B cell (primary cell): Measurements from ENCODE around the gene HS2ST1. TPM values are rescaled to one million over a fixed set of nuclear protein-coding genes. Genes with fewer than 3 reads are reported as not detected.

Experiments used
- ATAC-seq: fragments of 200-7000 bp; cut with Tn5 transposase; one replicate; pipeline ENCODE4 v1.10.0; 2021; ENCODE audit warnings: low read depth, mild to moderate bottlenecking, moderate number of reproducible peaks, moderate library complexity
- CTCF ChIA-PET: fragments of 350-600 bp; sonication (Branson Sonifier 250); formaldehyde crosslinking; loops from one replicate; lab custom pipeline; 2021; ENCODE audit warnings: antibody characterized with exemption, inconsistent platforms; lab: Charles Lee
- POLR2A ChIA-PET: fragments of 350-600 bp; sonication (Branson Sonifier 250); formaldehyde crosslinking; loops from one replicate; lab custom pipeline; 2021; ENCODE audit warnings: antibody characterized with exemption; lab: Charles Lee
- DNase-seq: peaks from one replicate; pipeline ENCODE4 v3.0.0; 2013
- H2AFZ ChIP-seq: 2 replicates; pipeline ENCODE4 v1.6.1; 2012; ENCODE audit warnings: mild to moderate bottlenecking, low read depth, low read length; ENCODE audit not compliant: insufficient read depth, poor library complexity, severe bottlenecking
- H3K27ac ChIP-seq, 2 donors: 1 replicate in 1 of 2; 2 replicates in 1 of 2; pipeline ENCODE4 v1.5.1; 2012 to 2013; ENCODE audit warnings: low read length in 2 of 2, mild to moderate bottlenecking in 2 of 2, moderate library complexity in 1 of 2
- H3K27me3 ChIP-seq, 4 experiments: fragments of 200-600 bp in 1 of 4; sonication (generic) in 1 of 4; replicated peaks in 1 of 4; 1 replicate in 2 of 4; 2 replicates in 2 of 4; pipeline versions ENCODE4 v1.6.1 to v1.7.0; 2013 to 2016; ENCODE audit warnings: low read length in 3 of 4, mild to moderate bottlenecking in 2 of 4, mixed read lengths in 1 of 4, moderate library complexity in 1 of 4; ENCODE audit not compliant: insufficient read depth in 4 of 4, control insufficient read depth in 3 of 4; ENCODE audit errors: control extremely low read depth in 1 of 4
- H3K36me3 ChIP-seq, 2 experiments: replicated peaks in 1 of 2; 1 replicate in 1 of 2; 2 replicates in 1 of 2; pipeline versions ENCODE4 v1.6.1 to v1.7.1; 2013; ENCODE audit warnings: low read length in 1 of 2; ENCODE audit not compliant: insufficient read depth in 2 of 2, control insufficient read depth in 1 of 2; ENCODE audit errors: control extremely low read depth in 1 of 2, extremely low read depth in 1 of 2
- H3K4me1 ChIP-seq, 2 donors: fragments of 200-600 bp in 1 of 2; sonication (generic) in 1 of 2; 1 replicate in 1 of 2; 2 replicates in 1 of 2; pipeline versions ENCODE4 v1.5.1 to v1.6.1; 2013 to 2017; ENCODE audit warnings: low read length in 2 of 2; ENCODE audit not compliant: control insufficient read depth in 2 of 2, insufficient read depth in 2 of 2
- H3K4me2 ChIP-seq: replicated peaks from 2 replicates; pipeline ENCODE3; 2012; ENCODE audit warnings: mild to moderate bottlenecking, low read depth, low read length; ENCODE audit not compliant: poor library complexity, severe bottlenecking
- H3K4me3 ChIP-seq, 5 experiments: fragments of 200-600 bp in 1 of 5; sonication (generic) in 1 of 5; 1 replicate in 3 of 5; 2 replicates in 2 of 5; pipeline versions ENCODE4 v1.5.1 to v1.7.0; 2011 to 2016; ENCODE audit warnings: low read length in 4 of 5, mild to moderate bottlenecking in 4 of 5, low read depth in 2 of 5, control low read depth in 1 of 5, moderate library complexity in 1 of 5; ENCODE audit not compliant: insufficient read depth in 1 of 5; ENCODE audit errors: control extremely low read depth in 1 of 5, extremely low read depth in 1 of 5
- H3K79me2 ChIP-seq: fragments of 200-600 bp; sonication (generic); one replicate; pipeline ENCODE4 v1.6.0; 2016; ENCODE audit warnings: low read length; ENCODE audit not compliant: control insufficient read depth, insufficient read depth
- H3K9ac ChIP-seq: fragments of 200-600 bp; sonication (generic); 2 replicates; pipeline ENCODE4 v1.6.1; 2017; ENCODE audit warnings: mild to moderate bottlenecking, low read length, moderate library complexity
- H3K9me3 ChIP-seq, 3 donors: one replicate each; pipeline versions ENCODE4 v1.6.1 to v1.7.1; 2013; ENCODE audit warnings: low read length in 2 of 3; ENCODE audit not compliant: control insufficient read depth in 2 of 3, insufficient read depth in 1 of 3; ENCODE audit errors: control extremely low read depth in 1 of 3
- H4K20me1 ChIP-seq: 2 replicates; pipeline ENCODE4 v1.6.0; 2012; ENCODE audit warnings: mild to moderate bottlenecking, low read length; ENCODE audit not compliant: insufficient read depth, control insufficient read depth, poor library complexity, severe bottlenecking
- H3K27ac Mint-ChIP-seq: one replicate; pipeline ENCODE4 v1.8.0; 2021; ENCODE audit warnings: mixed read lengths
- H3K27me3 Mint-ChIP-seq: one replicate; pipeline ENCODE4 v1.8.0; 2021; ENCODE audit warnings: mixed read lengths
- H3K4me1 Mint-ChIP-seq: one replicate; pipeline ENCODE4 v1.8.0; 2021; ENCODE audit warnings: mixed read lengths
- H3K4me3 Mint-ChIP-seq: one replicate; pipeline ENCODE4 v1.8.0; 2021; ENCODE audit warnings: mixed read lengths
- H3K9me3 Mint-ChIP-seq: one replicate; pipeline ENCODE4 v1.8.0; 2022; ENCODE audit warnings: mixed read lengths; ENCODE audit not compliant: insufficient read depth
- EZH2 ChIP-seq: IDR thresholded peaks from 2 replicates; pipeline ENCODE4 v1.6.1; 2012; ENCODE audit warnings: borderline replicate concordance, low read depth, mild to moderate bottlenecking, moderate library complexity, low read length; ENCODE audit not compliant: insufficient read depth, poor library complexity, severe bottlenecking
- WGBS: methylation state at CpG from one replicate; pipeline ENCODE4 v1.1.5; 2013; ENCODE audit warnings: missing lambda C conversion rate; ENCODE audit not compliant: insufficient coverage; 5-methylcytosine and 5-hydroxymethylcytosine counted together
- intact Hi-C: fragments of 100-400 bp; cut with micrococcal nuclease; formaldehyde crosslinking; loops from one replicate; pipeline ENCODE4 v1.10.0; 2022
- polyA plus RNA-seq: library from polyadenylated mRNA; depleted of rRNA; stranded (reverse); fragments of >200 nt; gene quantifications from 2 replicates; pipeline ENCODE4 v1.2.3, GENCODE V29; 2012
- total RNA-seq, 2 donors: library from RNA; stranded (reverse); fragments of 120-200 nt in 1 of 2; gene quantifications; 1 replicate in 1 of 2; 2 replicates in 1 of 2; pipeline versions ENCODE4 v1.2.3 to v1.2.4, GENCODE V29; 2013 to 2022
- TF ChIP-seq, protein P1 (sequence below): fragments of 200-600 bp; IDR thresholded peaks from one replicate; pipeline ENCODE4 v1.8.0; 2022; ENCODE audit warnings: antibody characterized with exemption, mild to moderate bottlenecking

The HS2ST1 gene
- total and polyA plus RNA-seq, 2 donors (not counting 1 experiment from before 2014, with no cell fraction given) = 3.0 to 16.9 TPM

DNA sequence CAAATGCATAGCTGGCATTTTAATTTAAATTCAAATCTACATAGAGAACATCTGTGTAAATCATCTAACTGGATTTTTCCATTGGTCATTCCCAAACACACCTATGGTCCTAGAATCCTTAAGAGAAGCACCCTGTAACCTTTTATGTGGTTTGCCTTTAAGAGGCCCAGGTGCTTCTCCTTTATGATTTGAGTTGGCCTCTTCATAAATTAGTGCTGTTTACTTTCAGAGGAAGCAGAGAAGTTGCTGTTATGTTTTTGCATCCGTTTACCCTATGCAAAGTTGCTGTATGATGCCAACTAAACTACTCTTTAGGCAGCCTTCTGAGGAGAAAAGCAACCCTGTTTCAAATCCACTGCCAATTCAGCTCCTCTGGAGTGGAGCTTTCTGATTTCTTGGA is 193.8 kb downstream of the HS2ST1 start:
- ChIA-PET CTCF (interaction anchor here (1.6 kb wide), 1 partner anchor 11 kb away, joined by 3 read pairs; no protein-coding TSS in a partner anchor), POLR2A (no interaction called here)
- no peak overlapping the region for H3K4me2 ChIP-seq
- no peaks in the 10 kb centered on the region for H3K27me3 Mint-ChIP-seq
- no peaks in the 10 kb centered on the region for H3K9me3 ChIP-seq
- no peak overlapping the region for H2AFZ ChIP-seq
- H4K20me1 ChIP-seq = no peaks in the 10 kb centered on the region
- peaks cover 0 to 3% of the 10 kb centered on the region in 2 donors for H3K4me1 ChIP-seq
- no peak overlapping the region for H3K27ac ChIP-seq
- TF ChIP-seq EZH2 = no peak
- TF ChIP-seq, protein P1, sequence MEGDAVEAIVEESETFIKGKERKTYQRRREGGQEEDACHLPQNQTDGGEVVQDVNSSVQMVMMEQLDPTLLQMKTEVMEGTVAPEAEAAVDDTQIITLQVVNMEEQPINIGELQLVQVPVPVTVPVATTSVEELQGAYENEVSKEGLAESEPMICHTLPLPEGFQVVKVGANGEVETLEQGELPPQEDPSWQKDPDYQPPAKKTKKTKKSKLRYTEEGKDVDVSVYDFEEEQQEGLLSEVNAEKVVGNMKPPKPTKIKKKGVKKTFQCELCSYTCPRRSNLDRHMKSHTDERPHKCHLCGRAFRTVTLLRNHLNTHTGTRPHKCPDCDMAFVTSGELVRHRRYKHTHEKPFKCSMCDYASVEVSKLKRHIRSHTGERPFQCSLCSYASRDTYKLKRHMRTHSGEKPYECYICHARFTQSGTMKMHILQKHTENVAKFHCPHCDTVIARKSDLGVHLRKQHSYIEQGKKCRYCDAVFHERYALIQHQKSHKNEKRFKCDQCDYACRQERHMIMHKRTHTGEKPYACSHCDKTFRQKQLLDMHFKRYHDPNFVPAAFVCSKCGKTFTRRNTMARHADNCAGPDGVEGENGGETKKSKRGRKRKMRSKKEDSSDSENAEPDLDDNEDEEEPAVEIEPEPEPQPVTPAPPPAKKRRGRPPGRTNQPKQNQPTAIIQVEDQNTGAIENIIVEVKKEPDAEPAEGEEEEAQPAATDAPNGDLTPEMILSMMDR = no peak
- no peak overlapping the region for H3K4me3 ChIP-seq
- no peaks in the 10 kb centered on the region for H3K9me3 Mint-ChIP-seq
- no peak overlapping the region for H3K4me3 Mint-ChIP-seq
- H3K27me3 ChIP-seq = no peaks in the 10 kb centered on the region
- ATAC-seq = no peak
- H3K36me3 ChIP-seq = peaks cover 0 to 3% of the 10 kb centered on the region in 2 experiments
- H3K9ac ChIP-seq = no peak overlapping the region
- intact Hi-C loops = no loop called here
- H3K27ac Mint-ChIP-seq = no peak overlapping the region
- peaks cover 16% of the 10 kb centered on the region for H3K4me1 Mint-ChIP-seq
- DNase-seq = no peak
- no peaks in the 10 kb centered on the region for H3K79me2 ChIP-seq
- WGBS = 33% methylated on average over 1 of the region's 1 CpG

DNA sequence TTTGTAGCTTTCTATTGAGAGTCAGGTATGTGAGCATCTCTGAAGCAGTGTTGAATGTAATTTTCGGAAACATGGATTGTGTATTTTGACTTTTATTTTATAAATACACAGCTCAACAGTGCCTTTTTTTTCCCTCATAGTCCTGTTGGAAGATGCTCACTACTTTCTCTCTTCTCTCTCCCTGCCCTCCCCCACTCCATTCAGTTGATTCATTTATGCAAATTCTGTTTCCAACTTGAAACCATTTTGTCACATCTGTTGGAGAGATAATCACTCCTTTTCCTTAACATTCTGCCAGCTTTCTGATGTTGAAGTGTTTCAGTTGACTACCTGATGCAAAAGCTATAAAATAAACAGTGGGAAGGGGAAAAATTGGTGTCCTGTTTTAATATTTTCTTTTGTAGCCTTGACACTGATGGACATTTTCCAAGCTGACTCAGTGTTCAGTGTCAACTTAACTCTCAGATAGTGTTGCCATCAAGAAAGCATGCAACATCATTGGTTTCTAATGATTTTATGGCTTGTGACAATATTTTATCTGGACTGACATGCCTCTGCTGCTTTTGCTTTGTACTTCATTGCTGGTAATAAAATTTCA is 194.5 kb downstream of the HS2ST1 start:
- Histone ChIP-seq H2AFZ (no peak overlapping the region), H3K36me3 (peaks cover 0 to 3% of the 10 kb centered on the region in 2 experiments), H3K4me3 (no peak overlapping the region), H3K27ac (no peak overlapping the region), H3K4me1 (peaks cover 0 to 3% of the 10 kb centered on the region in 2 donors), H3K27me3 (no peaks in the 10 kb centered on the region), H4K20me1 (no peaks in the 10 kb centered on the region), H3K9me3 (no peaks in the 10 kb centered on the region), H3K79me2 (no peaks in the 10 kb centered on the region), H3K4me2 (no peak overlapping the region), H3K9ac (no peak overlapping the region)
- H3K27me3 Mint-ChIP-seq = no peaks in the 10 kb centered on the region
- ATAC-seq (no peak), DNase-seq (no peak)
- no peak overlapping the region for H3K27ac Mint-ChIP-seq
- H3K9me3 Mint-ChIP-seq = no peaks in the 10 kb centered on the region
- no CpG with 5 or more reads among the region's 1 CpG for WGBS
- TF ChIP-seq, protein P1 = no peak
- TF ChIP-seq EZH2 = no peak
- ChIA-PET POLR2A (no interaction called here), CTCF (no interaction called here)
- H3K4me1 Mint-ChIP-seq = peaks cover 16% of the 10 kb centered on the region
- H3K4me3 Mint-ChIP-seq = no peak overlapping the region
- intact Hi-C loops = no loop called here
